Astrocyte of the cerebellum (primary cell): ENCODE results near the gene SLC6A13.

Experiments used
- DNase-seq: peaks from one replicate; pipeline ENCODE4 v3.0.0-alpha.2; 2011; ENCODE audit warnings: low read depth
- H3K4me3 ChIP-seq: 2 replicates; pipeline ENCODE4 v1.5.1; 2011; ENCODE audit warnings: mild to moderate bottlenecking, low read depth, low read length, moderate library complexity
- in situ Hi-C: cut with HindIII; loops from 2 replicates; pipeline ENCODE4 v1.10.0; 2017; ENCODE audit warnings: low sequenced_read_pairs
- TF ChIP-seq, protein P1 (sequence below): IDR thresholded peaks from 2 replicates; pipeline ENCODE4 v1.5.1; 2012; ENCODE audit warnings: low read length, low read depth, moderate library complexity, mild to moderate bottlenecking; ENCODE audit errors: missing control alignments

Gene SLC6A13

DNA sequence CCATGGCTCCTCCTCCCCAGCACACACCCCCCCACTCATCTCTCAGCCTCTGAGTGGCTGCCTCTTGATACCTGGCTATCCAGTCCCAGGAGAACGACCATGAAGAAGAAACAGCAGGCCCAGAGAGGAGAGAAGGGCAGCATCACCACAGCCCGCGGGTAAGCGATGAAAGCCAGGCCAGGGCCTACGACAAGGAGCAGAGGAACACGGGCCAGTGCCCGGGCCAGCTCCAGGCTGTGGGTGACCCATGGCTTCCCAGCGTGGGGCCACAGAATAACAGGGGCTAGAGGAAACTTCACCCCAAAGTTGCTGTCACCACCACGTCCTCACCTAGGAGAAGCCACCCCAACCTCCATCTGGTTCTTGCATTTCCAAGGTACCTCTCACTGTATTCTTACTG, 38.3 kb downstream of the SLC6A13 start:
- in situ Hi-C loops: no loop called here
- DNase-seq: no peak
- no peak overlapping the region for H3K4me3 ChIP-seq
- TF ChIP-seq, protein P1, sequence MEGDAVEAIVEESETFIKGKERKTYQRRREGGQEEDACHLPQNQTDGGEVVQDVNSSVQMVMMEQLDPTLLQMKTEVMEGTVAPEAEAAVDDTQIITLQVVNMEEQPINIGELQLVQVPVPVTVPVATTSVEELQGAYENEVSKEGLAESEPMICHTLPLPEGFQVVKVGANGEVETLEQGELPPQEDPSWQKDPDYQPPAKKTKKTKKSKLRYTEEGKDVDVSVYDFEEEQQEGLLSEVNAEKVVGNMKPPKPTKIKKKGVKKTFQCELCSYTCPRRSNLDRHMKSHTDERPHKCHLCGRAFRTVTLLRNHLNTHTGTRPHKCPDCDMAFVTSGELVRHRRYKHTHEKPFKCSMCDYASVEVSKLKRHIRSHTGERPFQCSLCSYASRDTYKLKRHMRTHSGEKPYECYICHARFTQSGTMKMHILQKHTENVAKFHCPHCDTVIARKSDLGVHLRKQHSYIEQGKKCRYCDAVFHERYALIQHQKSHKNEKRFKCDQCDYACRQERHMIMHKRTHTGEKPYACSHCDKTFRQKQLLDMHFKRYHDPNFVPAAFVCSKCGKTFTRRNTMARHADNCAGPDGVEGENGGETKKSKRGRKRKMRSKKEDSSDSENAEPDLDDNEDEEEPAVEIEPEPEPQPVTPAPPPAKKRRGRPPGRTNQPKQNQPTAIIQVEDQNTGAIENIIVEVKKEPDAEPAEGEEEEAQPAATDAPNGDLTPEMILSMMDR: no peak

DNA sequence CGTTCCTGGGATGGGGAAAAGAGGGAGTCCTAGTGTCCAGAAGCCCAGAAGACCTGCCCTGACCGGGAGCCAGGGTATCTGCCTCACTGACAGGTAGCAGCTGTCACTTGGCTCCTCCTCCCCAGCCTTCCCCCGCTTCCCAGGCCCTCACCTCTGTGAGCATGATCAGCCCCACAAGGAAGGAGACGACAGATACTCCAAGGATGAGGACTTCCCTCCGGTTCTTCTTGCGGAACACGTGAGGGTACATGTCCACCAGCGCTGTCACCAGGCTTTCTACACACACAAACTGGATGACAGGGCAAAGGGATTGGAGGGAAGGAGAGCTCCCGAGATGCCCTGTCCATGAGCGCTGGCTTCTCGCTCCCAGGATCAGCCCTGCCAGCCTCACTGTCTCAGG, 38.8 kb downstream of the SLC6A13 start:
- no peak for DNase-seq
- TF ChIP-seq, protein P1: no peak
- H3K4me3 ChIP-seq: no peak overlapping the region
- in situ Hi-C loops: no loop called here

DNA sequence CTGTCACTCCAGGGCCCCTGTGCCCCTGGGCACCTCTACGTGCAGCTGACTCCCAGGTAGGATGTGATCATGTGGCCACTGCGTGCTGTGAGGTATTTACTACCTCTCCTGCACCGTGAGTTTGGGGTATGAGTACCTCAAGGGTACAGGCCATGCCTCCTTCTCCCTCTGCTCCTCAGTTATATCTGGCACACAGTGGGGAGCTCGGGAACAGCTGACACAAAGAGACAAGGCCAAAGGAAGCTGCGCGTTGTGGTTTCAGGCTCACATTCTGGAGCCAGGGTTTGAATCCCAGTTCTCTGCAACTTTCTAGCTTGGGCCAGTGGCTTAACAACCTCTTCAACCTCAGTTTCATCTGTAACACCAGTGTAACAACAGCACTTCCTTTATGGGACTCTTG, 40.9 kb downstream of the SLC6A13 start:
- no peak overlapping the region for H3K4me3 ChIP-seq
- DNase-seq: no peak
- TF ChIP-seq, protein P1: no peak
- in situ Hi-C loops: no loop called here

DNA sequence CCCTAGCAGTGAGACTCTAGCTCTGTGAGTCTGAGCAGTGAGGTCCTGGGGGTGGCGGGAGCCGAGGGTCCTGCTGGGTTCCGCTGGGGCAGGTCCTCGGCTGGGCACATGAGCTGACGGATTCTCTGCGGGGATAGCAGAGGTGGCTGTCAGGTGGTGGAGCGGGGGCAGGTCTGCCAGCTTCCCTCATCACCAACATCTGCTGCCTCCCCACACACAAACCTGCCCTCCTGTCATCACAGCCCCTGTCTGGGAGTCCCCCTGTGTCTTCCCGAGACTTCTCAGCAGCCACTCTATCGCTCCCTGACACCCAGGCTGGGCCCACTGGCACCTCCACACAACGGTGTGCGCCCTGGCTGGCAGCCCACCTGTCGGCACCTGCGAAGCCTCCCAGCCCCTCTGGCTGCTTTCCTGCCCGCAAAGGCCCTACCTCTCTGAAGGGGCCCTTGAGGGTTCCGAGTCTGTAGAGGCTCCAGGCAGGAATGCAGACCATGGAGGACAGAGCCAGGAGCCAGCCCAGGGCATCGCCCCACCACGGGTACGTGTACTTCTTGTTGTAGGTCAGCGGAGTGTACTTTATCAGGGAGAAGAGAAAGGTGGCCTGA, 41.6 kb downstream of the SLC6A13 start:
- no peak for DNase-seq
- in situ Hi-C loops: no loop called here
- H3K4me3 ChIP-seq: no peak overlapping the region
- TF ChIP-seq, protein P1: no peak

DNA sequence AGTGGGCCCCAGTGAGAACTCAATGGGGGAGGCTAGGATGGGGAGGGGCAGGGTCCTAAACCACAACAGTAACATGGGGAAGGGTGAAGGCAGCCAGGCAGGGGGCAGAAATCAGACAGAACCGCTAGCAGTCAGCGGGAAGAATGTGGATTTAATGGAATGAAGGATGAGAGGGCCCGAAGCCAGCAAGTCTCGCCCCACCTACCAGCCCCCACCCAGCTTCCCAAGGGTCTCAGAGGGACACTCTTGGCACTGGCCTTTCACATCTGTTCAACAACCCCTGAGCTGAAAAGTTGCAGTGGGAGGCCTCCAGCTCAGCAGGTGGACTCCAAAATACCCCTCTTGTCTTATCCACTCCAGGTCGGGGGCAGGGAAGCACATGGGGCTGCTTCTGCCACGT, 42.1 kb downstream of the SLC6A13 start:
- no peak for DNase-seq
- TF ChIP-seq, protein P1: no peak
- no peak overlapping the region for H3K4me3 ChIP-seq
- in situ Hi-C loops: no loop called here

DNA sequence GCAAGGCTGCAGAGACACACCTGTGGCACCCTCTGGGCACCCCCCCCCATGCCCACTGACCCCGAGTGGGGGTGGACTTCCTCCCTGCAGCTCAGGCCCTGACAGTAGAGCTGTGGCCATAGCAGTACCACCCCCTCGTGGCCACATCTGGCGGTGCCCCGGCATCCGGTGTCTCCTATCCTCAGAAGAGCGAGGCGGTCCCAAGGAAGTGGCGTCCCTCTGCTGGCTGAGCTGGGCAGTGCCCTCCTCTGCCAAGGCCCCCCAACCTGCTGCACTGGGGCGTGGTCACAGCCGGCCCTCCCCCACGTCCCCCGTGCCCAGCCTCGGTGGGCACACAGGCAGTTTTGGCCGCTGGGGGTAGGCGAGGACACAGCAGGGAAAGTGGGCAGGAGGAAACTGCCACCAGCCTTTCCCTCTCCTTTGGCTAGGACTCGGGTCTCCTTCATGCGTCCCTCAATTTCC, 42.7 kb downstream of the SLC6A13 start:
- DNase-seq: no peak
- in situ Hi-C loops: no loop called here
- H3K4me3 ChIP-seq: no peak overlapping the region
- TF ChIP-seq, protein P1: peak; percentile 53
